ENCODE measurements around the gene ARHGAP35.

The ARHGAP35 gene

DNA sequence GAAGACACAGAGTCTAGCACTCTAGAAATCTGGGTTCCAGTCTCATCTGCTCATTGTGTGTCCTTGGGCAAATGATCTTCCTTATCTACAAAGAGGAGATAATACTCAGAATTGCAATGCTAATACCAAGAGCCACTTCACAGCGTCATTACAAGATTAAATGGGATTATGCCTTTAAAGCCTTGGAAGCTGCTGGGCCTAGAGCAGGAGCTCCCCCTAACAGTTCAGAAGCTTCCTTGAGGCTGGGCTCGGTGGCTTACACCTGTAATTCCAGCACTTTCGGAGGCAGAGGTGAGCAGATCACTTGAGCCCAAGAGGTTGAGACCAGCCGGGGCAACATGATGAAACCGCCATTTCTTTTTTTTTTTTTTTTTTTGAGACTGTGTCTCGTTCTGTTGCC, 37.7 kb upstream of the ARHGAP35 start:
- DNase-seq (ENCODE audit: extremely low read depth, low read depth): no peak
- TF ChIP-seq, protein P1, sequence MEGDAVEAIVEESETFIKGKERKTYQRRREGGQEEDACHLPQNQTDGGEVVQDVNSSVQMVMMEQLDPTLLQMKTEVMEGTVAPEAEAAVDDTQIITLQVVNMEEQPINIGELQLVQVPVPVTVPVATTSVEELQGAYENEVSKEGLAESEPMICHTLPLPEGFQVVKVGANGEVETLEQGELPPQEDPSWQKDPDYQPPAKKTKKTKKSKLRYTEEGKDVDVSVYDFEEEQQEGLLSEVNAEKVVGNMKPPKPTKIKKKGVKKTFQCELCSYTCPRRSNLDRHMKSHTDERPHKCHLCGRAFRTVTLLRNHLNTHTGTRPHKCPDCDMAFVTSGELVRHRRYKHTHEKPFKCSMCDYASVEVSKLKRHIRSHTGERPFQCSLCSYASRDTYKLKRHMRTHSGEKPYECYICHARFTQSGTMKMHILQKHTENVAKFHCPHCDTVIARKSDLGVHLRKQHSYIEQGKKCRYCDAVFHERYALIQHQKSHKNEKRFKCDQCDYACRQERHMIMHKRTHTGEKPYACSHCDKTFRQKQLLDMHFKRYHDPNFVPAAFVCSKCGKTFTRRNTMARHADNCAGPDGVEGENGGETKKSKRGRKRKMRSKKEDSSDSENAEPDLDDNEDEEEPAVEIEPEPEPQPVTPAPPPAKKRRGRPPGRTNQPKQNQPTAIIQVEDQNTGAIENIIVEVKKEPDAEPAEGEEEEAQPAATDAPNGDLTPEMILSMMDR (IDR thresholded peaks at IDR 0.05; ENCODE audit: low read depth, low read length): no peak

DNA sequence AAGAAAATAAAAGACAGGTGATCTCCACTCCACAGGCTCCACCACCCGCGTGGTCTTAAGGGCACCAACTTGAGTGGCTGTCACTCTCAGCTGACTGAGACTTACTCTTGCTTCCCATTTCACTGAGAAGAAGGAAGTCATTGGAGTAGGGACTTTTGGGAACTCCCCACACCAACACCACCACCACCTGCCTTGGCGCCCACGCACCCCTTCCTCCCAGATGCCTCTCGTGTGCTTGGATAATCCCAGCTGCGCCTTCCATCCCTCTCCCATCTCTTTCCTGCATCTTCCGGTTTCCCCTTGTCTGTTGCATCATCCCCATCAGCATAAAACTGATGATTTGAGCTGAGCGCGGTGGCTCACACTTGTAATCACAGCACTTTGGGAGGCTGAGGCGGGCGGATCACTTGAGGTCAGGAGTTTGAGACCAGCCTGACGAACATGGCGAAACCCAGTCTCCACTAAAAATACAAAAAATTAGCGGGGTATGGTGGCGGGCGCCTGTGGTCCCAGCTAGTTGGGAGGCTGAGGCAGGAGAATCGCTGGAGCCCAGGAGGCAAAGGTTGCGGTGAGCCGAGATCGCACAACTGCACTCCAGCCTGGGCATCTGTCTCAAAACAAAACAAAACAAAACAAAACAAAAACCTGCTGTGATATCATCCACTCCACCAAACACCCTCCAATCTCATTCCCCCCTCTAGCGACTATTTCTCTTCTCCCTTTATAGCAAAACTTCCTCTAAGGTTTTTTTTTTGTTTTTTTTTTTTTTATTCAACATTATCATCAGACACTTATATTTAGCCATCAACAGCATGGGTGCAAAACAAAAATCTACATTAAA, 35.7 kb upstream of the ARHGAP35 start:
- no peak for DNase-seq (ENCODE audit: extremely low read depth, low read depth)
- TF ChIP-seq, protein P1 (IDR thresholded peaks at IDR 0.05; ENCODE audit: low read depth, low read length): no peak

DNA sequence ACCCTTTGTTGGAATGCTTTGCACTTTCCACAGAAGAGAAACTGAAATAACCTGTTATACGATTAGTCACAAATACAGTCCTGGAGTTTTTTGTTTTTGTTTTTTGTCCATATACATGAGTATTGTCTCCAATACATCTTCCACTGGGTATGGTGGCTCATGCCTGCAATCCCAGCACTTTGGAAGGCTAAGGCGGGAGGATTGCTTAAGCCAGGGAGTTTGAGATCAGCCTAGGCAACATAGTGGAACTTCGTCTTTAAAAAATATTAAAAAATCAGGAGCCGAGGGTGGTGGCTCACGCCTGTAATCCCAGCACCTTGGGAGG, 35.1 kb upstream of the ARHGAP35 start:
- TF ChIP-seq, protein P1 (IDR thresholded peaks at IDR 0.05; ENCODE audit: low read depth, low read length): no peak
- DNase-seq (ENCODE audit: extremely low read depth, low read depth): no peak

DNA sequence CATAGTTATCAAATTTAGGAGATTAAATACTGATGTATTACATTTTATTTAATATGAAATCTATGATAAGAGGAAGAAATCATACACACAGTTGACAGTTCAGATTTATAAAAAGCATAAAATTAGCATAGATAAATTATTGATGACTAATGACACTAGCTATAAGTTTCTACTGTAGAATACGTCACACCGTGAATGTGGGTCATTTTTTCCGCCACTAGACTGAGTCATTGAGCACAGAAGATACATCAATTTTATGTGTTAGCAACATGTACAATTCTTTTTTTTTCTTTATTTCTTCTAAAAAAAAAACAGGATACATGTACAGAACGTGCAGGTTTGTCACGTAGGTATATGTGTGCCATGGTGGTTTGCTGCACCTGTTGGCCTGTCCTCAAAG, 32.3 kb upstream of the ARHGAP35 start:
- TF ChIP-seq, protein P1 (IDR thresholded peaks at IDR 0.05; ENCODE audit: low read depth, low read length): no peak
- no peak for DNase-seq (ENCODE audit: extremely low read depth, low read depth)

DNA sequence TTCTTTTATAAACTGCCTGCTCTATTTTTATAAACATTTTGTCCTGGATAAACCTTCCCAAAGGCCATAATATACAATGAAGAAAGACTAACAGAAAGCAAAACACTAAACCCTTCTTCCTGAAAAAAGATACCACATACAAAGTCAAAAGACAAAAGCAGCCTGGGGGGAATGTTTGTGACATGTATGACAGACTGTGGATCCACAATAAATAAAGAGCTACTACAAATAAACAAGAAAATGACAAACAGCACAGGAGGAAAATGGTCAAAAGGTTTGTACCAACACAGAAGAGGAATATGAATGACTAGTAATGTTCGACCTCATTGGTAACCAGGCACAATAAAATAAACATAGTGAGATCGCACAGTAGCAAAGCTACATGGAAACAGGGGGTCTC, 29.9 kb upstream of the ARHGAP35 start:
- DNase-seq (ENCODE audit: extremely low read depth, low read depth): no peak
- TF ChIP-seq, protein P1 (IDR thresholded peaks at IDR 0.05; ENCODE audit: low read depth, low read length): no peak

DNA sequence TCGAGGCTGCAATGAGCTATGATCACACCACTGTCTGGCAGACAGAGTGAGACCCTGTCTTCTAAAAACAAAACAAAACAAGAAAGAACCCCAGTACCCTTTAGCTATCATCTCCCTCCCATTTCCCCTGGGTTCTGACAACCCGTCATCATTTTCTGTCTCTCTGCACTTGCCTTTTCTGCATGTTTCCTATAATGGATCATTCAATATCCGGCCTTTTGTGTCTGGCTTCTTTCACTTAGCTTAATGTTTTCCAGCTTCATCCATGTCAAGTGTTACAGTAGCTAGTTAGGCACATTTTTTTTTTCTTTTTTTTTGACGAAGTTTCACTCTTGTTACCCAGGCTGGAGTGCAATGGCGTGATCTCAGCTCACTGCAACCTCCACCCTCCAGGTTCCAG, 26.7 kb upstream of the ARHGAP35 start:
- DNase-seq (ENCODE audit: extremely low read depth, low read depth): no peak
- TF ChIP-seq, protein P1 (IDR thresholded peaks at IDR 0.05; ENCODE audit: low read depth, low read length): no peak

DNA sequence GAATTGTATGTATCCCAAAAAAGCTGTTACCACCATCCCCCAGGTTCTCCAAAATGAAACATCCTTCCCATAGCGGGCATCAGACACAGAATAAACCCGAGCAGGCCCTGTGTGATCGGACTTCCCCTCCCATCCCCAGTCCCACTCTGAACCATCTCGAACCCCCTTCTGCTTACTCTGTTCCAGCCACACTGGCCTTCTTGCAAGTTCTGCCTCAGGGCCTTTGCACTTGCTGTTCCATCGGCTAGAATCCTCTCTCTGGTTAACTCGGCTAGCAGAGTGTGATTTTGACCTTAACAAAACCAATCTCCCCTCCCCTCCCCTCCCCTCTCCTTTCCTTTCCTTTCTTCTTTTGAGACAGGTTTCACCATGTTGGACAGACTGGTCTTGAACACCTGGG, 25.8 kb upstream of the ARHGAP35 start:
- no peak for DNase-seq (ENCODE audit: extremely low read depth, low read depth)
- TF ChIP-seq, protein P1 (IDR thresholded peaks at IDR 0.05; ENCODE audit: low read depth, low read length): no peak
